Stimulated activated CD4-positive, alpha-beta T cell treated with anti-CD3 and anti-CD28 coated beads, Interleukin-2, amount 100 ng/mL, for 24 hours (primary cell): ENCODE data around the gene TBC1D25.

Experiments
- DNase-seq, 2 donors: peaks; one replicate each; pipeline ENCODE4 v3.0.0-alpha.2; 2020

Gene TBC1D25, protein sequence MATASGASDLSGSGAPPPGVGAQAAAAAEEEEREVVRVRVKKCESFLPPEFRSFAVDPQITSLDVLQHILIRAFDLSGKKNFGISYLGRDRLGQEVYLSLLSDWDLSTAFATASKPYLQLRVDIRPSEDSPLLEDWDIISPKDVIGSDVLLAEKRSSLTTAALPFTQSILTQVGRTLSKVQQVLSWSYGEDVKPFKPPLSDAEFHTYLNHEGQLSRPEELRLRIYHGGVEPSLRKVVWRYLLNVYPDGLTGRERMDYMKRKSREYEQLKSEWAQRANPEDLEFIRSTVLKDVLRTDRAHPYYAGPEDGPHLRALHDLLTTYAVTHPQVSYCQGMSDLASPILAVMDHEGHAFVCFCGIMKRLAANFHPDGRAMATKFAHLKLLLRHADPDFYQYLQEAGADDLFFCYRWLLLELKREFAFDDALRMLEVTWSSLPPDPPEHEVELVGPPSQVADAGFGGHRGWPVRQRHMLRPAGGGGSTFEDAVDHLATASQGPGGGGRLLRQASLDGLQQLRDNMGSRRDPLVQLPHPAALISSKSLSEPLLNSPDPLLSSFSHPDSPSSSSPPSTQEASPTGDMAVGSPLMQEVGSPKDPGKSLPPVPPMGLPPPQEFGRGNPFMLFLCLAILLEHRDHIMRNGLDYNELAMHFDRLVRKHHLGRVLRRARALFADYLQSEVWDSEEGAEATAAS

DNA sequence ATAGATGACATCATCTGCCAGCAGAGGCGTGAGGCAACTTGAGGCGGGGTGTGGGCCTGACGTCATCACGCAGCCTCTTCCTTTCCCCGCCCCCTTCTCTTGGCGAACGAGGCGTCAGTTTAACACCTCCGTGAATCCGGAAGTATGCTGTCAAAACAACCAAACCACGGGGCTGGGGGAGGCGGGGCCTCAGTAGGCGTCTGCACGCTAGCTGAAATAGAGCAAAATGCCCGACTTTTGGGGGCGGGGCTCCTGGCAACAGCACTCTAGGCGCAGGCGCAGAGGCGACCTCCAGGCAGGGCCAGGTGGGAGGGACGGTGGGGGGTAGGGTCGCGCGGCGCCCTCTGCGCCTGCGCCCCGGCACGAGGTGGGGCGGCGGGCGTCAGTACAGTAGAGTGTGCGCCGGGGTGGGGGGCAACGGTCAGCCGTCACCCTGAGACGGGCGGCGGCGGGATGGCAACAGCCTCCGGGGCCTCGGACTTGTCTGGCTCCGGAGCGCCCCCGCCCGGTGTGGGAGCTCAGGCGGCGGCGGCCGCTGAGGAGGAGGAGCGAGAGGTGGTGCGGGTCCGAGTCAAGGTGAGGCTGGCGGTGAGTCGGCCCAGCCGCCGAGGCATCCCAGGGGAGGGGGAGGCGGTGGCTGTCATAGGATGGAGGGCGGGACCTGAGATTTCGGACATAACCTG is at the start of gene TBC1D25:
TSS of gene TBC1D25 (plus strand) at position 370 of the 683 bp plus-strand sequence. CDS start at position 454, 84 bp downstream.
- peak; percentile 96 for DNase-seq

- DNase-seq, result no peak
These were observed 49.6 kb upstream of the TBC1D25 start for GRCh38 chrX:48489892-48490291.

DNA sequence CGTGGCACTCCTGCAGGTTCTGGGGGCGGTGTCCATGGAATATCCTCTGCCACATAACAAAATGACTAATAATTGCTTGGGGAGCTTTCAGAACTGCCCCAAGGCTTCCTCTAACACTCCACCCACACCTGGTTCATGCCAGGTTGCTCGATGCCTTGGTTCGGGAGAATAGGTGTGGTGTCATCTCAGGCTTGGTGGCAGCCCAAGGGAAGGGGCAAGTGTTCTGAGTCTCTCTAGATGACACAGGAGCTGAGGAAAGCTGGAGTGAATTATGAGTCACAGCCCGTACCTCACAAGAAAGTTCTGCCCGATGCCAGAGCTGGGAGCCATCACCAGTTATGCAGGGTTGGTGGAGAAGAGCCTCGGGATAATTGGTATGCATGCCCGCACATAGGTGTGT is 48.9 kb upstream of the TBC1D25 start:
- DNase-seq, result no peak

DNA sequence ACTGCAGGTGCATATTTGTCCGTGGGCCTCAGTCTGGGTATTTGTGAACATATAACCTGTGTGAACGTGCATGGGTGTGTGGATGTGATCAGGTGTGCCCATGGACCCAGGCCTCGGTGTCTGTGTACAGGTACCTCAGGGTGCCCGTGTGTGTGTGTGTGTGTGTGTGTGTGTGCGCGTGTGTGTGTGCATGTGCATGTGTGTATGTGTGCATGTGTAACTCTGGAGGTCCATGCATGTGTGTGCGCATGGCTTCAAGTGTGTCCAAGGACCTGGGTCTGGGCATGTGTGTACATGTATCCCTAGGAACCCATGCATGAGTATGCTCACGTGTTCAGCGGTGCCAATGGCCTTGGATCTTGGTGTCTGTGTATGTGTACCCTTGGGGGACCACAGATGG is 47.7 kb upstream of the TBC1D25 start:
- no peak for DNase-seq

GRCh38 chrX:48492293-48492910 is 47.1 kb upstream of the TBC1D25 start:
- DNase-seq, result no peak

- DNase-seq, result peak in 1 of 2 donors; percentile 15
These were observed 45.6 kb upstream of the TBC1D25 start for GRCh38 chrX:48493890-48494364.

GRCh38 chrX:48496660-48497059 is 42.9 kb upstream of the TBC1D25 start:
- no peak for DNase-seq

DNA sequence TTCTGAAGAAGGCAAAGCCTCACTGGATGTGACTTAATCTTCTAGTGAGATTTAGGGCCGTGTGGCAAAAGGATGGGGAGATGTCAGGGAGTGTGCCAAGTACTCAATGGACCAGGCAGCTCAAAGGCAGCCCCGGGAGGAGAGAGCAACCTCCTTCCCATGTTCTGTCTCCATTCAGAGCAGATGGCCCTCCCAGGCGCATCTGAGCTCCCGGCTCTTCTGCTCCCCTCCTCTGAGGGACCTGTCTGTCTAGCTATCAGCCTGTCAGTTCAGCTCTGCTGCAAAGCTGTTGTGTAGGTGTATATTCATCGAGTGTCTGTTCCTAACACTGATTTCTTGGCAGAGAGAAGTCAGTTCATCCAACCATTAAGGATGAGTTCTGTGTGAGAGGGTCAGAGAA is 41.6 kb upstream of the TBC1D25 start:
- no peak for DNase-seq

DNA sequence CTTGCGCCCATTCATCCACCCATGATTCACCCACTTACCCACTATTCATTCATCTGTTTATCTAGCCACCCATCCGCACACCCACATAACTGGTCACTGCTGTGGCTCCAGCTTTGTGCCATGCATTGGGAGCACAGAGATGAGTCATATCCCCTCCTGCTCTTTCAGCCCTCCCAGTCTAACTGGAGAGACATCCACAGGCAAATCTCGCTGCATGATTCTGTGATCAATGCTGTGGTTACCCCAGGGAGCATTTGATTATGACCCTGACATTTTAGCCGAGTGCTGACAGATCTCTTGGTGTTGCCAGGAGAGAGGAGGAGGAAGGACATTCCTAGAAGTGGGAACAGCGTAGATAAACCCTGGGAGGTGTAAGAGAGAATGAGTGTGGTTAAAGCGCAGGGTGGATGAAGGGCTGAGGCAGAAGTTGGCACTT is 41.1 kb upstream of the TBC1D25 start:
- DNase-seq, result no peak

GRCh38 chrX:48504261-48504660 is 35.3 kb upstream of the TBC1D25 start:
- DNase-seq, result no peak

GRCh38 chrX:48505481-48505880 is 34.0 kb upstream of the TBC1D25 start:
- no peak for DNase-seq

DNA sequence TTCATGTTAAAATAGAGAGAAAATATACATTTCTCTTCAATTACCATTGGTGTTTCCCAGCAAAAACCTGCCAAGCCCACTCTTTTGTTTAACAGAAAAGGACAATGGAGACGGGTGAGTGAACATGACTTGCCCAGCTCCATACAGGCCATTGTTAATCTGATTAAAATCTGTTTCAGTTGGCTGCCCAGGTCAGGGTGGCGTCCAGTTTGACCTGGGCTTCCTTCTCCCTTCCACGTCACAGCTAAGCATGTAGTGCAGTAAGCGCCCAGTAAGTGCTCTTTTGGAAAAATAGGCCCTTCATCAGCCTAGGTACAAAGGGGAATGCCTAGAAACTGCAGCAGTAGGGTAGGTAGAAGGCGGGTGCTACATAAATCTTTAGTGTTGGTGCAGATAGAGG is 32.3 kb upstream of the TBC1D25 start:
- DNase-seq, result no peak

GRCh38 chrX:48508400-48509244 is 30.9 kb upstream of the TBC1D25 start, which contains the start of gene PORCN:
Gene PORCN (plus strand): TSS chrX:48508992. CDS start chrX:48509821, 829 bp downstream.
- peak; percentile 82 to 84 for DNase-seq

DNA sequence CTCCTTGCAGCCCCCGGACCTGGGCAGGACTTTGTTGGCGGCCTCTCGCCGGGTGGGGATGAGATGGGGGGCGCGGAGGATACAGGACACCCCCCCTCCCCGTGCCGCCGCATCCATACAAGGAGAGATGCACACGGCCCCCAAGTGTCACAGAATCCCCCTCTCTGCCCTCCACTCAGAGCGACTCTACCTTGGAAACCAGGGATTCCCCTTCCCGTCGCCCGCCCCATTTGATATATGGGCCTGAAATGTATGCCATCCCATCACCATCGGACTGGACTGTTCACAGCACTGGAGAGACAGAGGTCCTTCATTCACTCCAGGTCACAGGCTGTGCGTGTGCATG is 30.3 kb upstream of the TBC1D25 start:
- no peak for DNase-seq

DNA sequence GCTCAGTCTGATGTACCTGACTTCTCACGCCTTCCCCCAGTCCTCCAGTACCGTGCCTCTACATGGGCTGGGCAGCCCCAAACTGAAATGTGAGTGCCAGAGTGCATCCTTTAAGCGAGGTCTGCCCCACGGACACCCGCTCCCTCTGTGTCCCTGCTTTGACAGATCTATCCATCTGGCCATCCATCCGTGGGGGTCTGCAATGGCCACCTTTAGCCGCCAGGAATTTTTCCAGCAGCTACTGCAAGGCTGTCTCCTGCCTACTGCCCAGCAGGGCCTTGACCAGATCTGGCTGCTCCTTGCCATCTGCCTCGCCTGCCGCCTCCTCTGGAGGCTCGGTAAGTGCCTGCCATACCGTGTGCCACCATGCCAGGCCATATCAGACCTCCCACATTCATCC is 29.9 kb upstream of the TBC1D25 start:
- DNase-seq, result no peak

GRCh38 chrX:48511560-48511959 is 28.0 kb upstream of the TBC1D25 start:
- DNase-seq, result no peak

DNA sequence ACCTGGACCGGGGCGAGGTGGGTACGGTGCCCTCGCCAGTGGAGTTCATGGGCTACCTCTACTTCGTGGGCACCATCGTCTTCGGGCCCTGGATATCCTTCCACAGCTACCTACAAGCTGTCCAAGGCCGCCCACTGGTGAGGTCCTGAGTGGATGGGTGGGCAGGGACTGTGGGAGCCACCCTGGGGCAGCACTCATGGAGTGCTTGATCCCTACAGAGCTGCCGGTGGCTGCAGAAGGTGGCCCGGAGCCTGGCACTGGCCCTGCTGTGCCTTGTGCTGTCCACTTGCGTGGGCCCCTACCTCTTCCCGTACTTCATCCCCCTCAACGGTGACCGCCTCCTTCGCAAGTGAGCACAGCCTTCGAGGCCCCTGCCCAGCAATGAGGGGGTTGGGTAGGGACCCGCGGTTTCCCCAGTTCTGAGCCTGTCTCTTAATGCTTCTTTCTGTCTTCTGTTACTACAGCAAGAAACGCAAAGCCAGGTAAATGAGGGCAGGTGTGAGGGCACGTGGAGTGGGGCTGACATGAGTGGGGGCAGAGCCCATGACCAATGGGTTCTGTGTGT is 27.1 kb upstream of the TBC1D25 start:
- DNase-seq, result no peak

GRCh38 chrX:48513670-48514069 is 25.8 kb upstream of the TBC1D25 start:
- DNase-seq, result no peak

GRCh38 chrX:48514126-48514806 is 25.2 kb upstream of the TBC1D25 start:
- no peak for DNase-seq

- DNase-seq, result no peak
These were observed 24.6 kb upstream of the TBC1D25 start for GRCh38 chrX:48514868-48515460.

- DNase-seq, result no peak
These were observed 23.7 kb upstream of the TBC1D25 start for GRCh38 chrX:48515842-48516241.
